Measurements from ENCODE around the gene PPP4R3B. TPM values are rescaled to one million over a fixed set of nuclear protein-coding genes. Genes with fewer than 3 reads are reported as not detected.

Gene PPP4R3B
- total and polyA plus RNA-seq, 2 of the 4 experiments (the other 2 are of a cell fraction), result 11.9 to 23.7 TPM

Small RNA genes lying within 50 kb of the gene (microRNA-seq; reads per million reads assigned to microRNA genes)
- gene RF00586 (ENCODE audit: insufficient read depth, insufficient read length) (not detected), gene RNU6-634P (ENCODE audit: insufficient read depth, insufficient read length) (not detected)

Small RNA genes lying within 50 kb of the gene (small RNA-seq; reads per million reads assigned to genes)
- gene RF00586 (0 reads per million in 5 experiments), gene RNU6-634P (0 reads per million in 5 experiments)

Other genes starting within 250 kb of the PPP4R3B start
- 63.8 and 66.1 TPM in 2 replicates for gene CCDC88A, start 197.8 kb downstream of the PPP4R3B start, total RNA-seq (2012; rRNA removed)
- 13.0 and 15.6 TPM in 2 replicates for gene CCDC88A, start 197.8 kb downstream of the PPP4R3B start, polyA plus RNA-seq (2012; rRNA removed)
- gene CFAP36, start 97.9 kb downstream of the PPP4R3B start, total RNA-seq (2012; rRNA removed), result 11.1 and 32.8 TPM in 2 replicates
- gene CFAP36, start 97.9 kb downstream of the PPP4R3B start, polyA plus RNA-seq (2012; rRNA removed), result 13.5 and 16.8 TPM in 2 replicates
- 14.3 and 22.2 TPM in 2 replicates for gene PNPT1, start 76.2 kb upstream of the PPP4R3B start, total RNA-seq (2012; rRNA removed)
- 9.1 and 11.2 TPM in 2 replicates for gene PNPT1, start 76.2 kb upstream of the PPP4R3B start, polyA plus RNA-seq (2012; rRNA removed)